GM06990 (cell line): ENCODE data around the gene SLC52A3.
A peak's percentile ranks its signal among the peaks of the same experiment; 100 is the strongest.

Experiments
- DNase-seq: peaks from one replicate; pipeline ENCODE4 v3.0.0-alpha.2; 2011; ENCODE audit not compliant: insufficient read length; ENCODE audit errors: extremely low read depth
- H3K27me3 ChIP-seq: replicated peaks from 2 replicates; pipeline ENCODE4 v1.6.0; 2011; ENCODE audit warnings: low read length; ENCODE audit not compliant: control insufficient read depth, insufficient read depth
- H3K36me3 ChIP-seq: 2 replicates; pipeline ENCODE4 v1.5.1; 2011; ENCODE audit warnings: low read length; ENCODE audit not compliant: control insufficient read depth, insufficient read depth
- H3K4me3 ChIP-seq: replicated peaks from 2 replicates; pipeline ENCODE4 v1.5.1; 2011; ENCODE audit warnings: low read depth, mild to moderate bottlenecking, control low read depth, low read length
- CTCF ChIP-seq: IDR thresholded peaks from 2 replicates; pipeline ENCODE4 v1.5.1; 2011; ENCODE audit warnings: low read length, control low read depth, mild to moderate bottlenecking, inconsistent platforms; ENCODE audit not compliant: insufficient read depth, poor library complexity, severe bottlenecking

Gene SLC52A3

GRCh38 chr20:732727-733126 lies 35.6 kb downstream of the SLC52A3 start:
- peaks cover 5% of the 10 kb centered on the region; the same call in 1 of the 2 replicates for H3K27me3 ChIP-seq
- H3K4me3 ChIP-seq, result no peak overlapping the region
- no peaks in the 10 kb centered on the region for H3K36me3 ChIP-seq
- DNase-seq, result no peak
- TF ChIP-seq CTCF, result no peak

DNA sequence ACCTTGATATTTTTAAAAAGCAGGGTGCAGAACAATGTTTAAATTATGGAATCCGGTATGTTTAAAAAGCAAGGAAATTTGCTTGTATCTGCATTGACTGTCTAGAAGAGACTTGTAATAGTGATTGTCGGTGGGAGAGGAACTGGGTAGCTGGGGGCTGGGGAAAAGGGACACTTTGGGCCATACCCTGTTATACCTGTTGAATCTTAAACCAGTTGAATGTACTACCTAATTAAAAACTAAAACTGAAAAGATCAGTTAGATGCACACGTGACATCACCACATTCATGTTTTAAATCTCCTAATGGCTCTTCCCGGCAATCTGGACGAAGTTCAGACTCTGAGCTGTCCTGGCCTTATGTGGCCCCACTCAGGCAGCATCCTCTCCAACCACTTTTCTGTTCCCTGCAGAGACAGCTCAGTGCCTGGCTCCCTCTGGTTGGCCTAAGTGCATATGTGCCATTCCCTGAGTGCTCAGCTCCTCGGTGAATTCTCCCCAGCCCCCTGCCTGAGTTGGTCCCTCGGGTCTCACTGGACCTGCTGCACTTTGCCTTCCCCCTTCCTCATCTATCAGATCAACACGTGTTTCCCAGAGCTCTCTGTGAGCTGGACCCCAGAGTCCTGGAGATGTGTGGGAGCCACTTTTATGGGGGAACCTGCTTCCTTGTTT lies 36.3 kb downstream of the SLC52A3 start:
- no peak overlapping the region for H3K4me3 ChIP-seq
- H3K27me3 ChIP-seq, result peaks cover 5% of the 10 kb centered on the region; the same call in 1 of the 2 replicates
- H3K36me3 ChIP-seq, result no peaks in the 10 kb centered on the region
- DNase-seq, result no peak
- no peak for TF ChIP-seq CTCF

GRCh38 chr20:730005-730404 lies 38.3 kb downstream of the SLC52A3 start:
- Histone ChIP-seq H3K4me3 (no peak overlapping the region), H3K27me3 (peaks cover 5% of the 10 kb centered on the region; the same call in 1 of the 2 replicates), H3K36me3 (no peaks in the 10 kb centered on the region)
- DNase-seq, result no peak
- TF ChIP-seq CTCF, result no peak

- TF ChIP-seq CTCF, result peak; percentile 71
- peak; percentile 46 for DNase-seq
- Histone ChIP-seq H3K4me3 (peak overlapping the region; percentile 28), H3K27me3 (peaks cover 7% of the 10 kb centered on the region; the same call in 1 of the 2 replicates), H3K36me3 (no peaks in the 10 kb centered on the region)
Observed at GRCh38 chr20:728256-728944, 39.9 kb downstream of the SLC52A3 start.

GRCh38 chr20:726160-726559 lies 42.1 kb downstream of the SLC52A3 start:
- no peak for TF ChIP-seq CTCF
- no peak for DNase-seq
- H3K36me3 ChIP-seq, result no peaks in the 10 kb centered on the region
- peaks cover 7% of the 10 kb centered on the region for H3K27me3 ChIP-seq
- no peak overlapping the region for H3K4me3 ChIP-seq
